GM12878 (cell line): ENCODE results near the gene CAMK2G. TPM values are rescaled to one million over a fixed set of nuclear protein-coding genes. Genes with fewer than 3 reads are reported as not detected.

Experiments
- ATAC-seq: fragments of 200-7000 bp; cut with Tn5 transposase; 3 replicates; pipeline ENCODE4 v1.9.1; 2020; ENCODE audit warnings: mild to moderate bottlenecking, moderate library complexity
- BruUV-seq: library from RNA; stranded (reverse); fragments of 400-500 nt; replicated peaks from 2 replicates; lab custom pipeline; 2021; lab: Mats Ljungman, UMichigan
- CTCF ChIA-PET: fragments of 300-600 bp; sonication (Branson Sonifier 250); formaldehyde crosslinking; extraction: SDS; loops from one replicate; lab custom pipeline; 2021; ENCODE audit warnings: inconsistent platforms; lab: Yijun Ruan, JAX
- POLR2A ChIA-PET: fragments of 350-600 bp; formaldehyde crosslinking; extraction: SDS; loops from one replicate; lab custom pipeline; 2021; ENCODE audit warnings: inconsistent platforms; lab: Charles Lee
- RAD21 ChIA-PET: fragments of 300-600 bp; sonication (Branson Sonifier 250); formaldehyde crosslinking; loops from one replicate; lab custom pipeline; 2023; ENCODE audit warnings: antibody characterized with exemption; ENCODE audit not compliant: unreplicated experiment; lab: Charles Lee
- SMC1A ChIA-PET: fragments of 300-600 bp; sonication (Branson Sonifier 250); formaldehyde crosslinking; loops from one replicate; lab custom pipeline; 2023; ENCODE audit not compliant: unreplicated experiment, uncharacterized antibody; lab: Charles Lee
- DNase-seq: peaks from one replicate; pipeline ENCODE4 v3.0.0-alpha.2; 2011; ENCODE audit warnings: low read depth, low spot score
- FAIRE-seq: peaks from 3 replicates; lab custom pipeline; 2011; peaks lifted over from hg19 to GRCh38; lab: Jason Lieb, UNC
- H2AFZ ChIP-seq: 2 replicates; pipeline ENCODE4 v1.6.0; 2011; ENCODE audit warnings: low read depth, low read length, control low read depth; ENCODE audit not compliant: control insufficient read depth
- H3K27ac ChIP-seq: 2 replicates; pipeline ENCODE4 v1.5.1; 2011; ENCODE audit warnings: control low read depth; ENCODE audit not compliant: control insufficient read depth, insufficient read depth
- H3K27me3 ChIP-seq, 2 experiments: replicated peaks in 1 of 2; 2 replicates each; pipeline versions ENCODE4 v1.6.0 to v1.6.1; 2011; ENCODE audit warnings: low read length in 1 of 2; ENCODE audit not compliant: control insufficient read depth in 2 of 2, insufficient read depth in 2 of 2
- H3K36me3 ChIP-seq, 2 experiments: 2 replicates each; pipeline ENCODE4 v1.5.1; 2011; ENCODE audit warnings: low read length in 1 of 2; ENCODE audit not compliant: control insufficient read depth in 2 of 2, insufficient read depth in 2 of 2
- H3K4me1 ChIP-seq: 2 replicates; pipeline ENCODE4 v1.6.1; 2011; ENCODE audit warnings: mild to moderate bottlenecking, low read length, moderate library complexity, mixed read lengths; ENCODE audit not compliant: control insufficient read depth, insufficient read depth
- H3K4me2 ChIP-seq: 2 replicates; pipeline ENCODE4 v1.6.0; 2011; ENCODE audit warnings: control low read depth; ENCODE audit not compliant: control insufficient read depth, insufficient read depth
- H3K4me3 ChIP-seq: fragments of 200-600 bp; sonication (generic); 2 replicates; pipeline ENCODE4 v1.5.1; 2016
- H3K79me2 ChIP-seq: 2 replicates; pipeline ENCODE4 v1.6.0; 2011; ENCODE audit warnings: low read length; ENCODE audit not compliant: control insufficient read depth, insufficient read depth
- H3K9ac ChIP-seq: 2 replicates; pipeline ENCODE4 v1.8.0; 2011; ENCODE audit warnings: low read length, control low read depth, mixed read lengths; ENCODE audit not compliant: control insufficient read depth, insufficient read depth
- H3K9me3 ChIP-seq: replicated peaks from 3 replicates; pipeline ENCODE4 v1.5.1; 2011; ENCODE audit warnings: mild to moderate bottlenecking, low read length; ENCODE audit not compliant: control insufficient read depth, insufficient read depth
- H4K20me1 ChIP-seq: 2 replicates; pipeline ENCODE4 v1.6.0; 2011; ENCODE audit not compliant: control insufficient read depth, insufficient read depth
- CEBPB ChIP-seq, 2 experiments: fragments of 150-350 bp in 1 of 2; IDR thresholded peaks; 2 replicates each; pipeline ENCODE4 v1.6.1; 2012 to 2014; ENCODE audit warnings: low read depth in 2 of 2, low read length in 2 of 2, borderline replicate concordance in 1 of 2, inconsistent platforms in 1 of 2
- SMARCA5 ChIP-seq: fragments of 450-650 bp; IDR thresholded peaks from 2 replicates; pipeline ENCODE4 v1.6.1; 2017; ENCODE audit warnings: mild to moderate bottlenecking
- ZBTB11 ChIP-seq: fragments of 450-650 bp; formaldehyde crosslinking; IDR thresholded peaks from 2 replicates; pipeline ENCODE4 v1.5.0; 2022; ENCODE audit warnings: mild to moderate bottlenecking, missing genetic modification characterization
- WGBS: methylation state at CpG from one replicate; pipeline ENCODE4 v1.1.6; 2016; ENCODE audit warnings: low lambda C conversion rate; ENCODE audit not compliant: insufficient replicate concordance, insufficient coverage; ENCODE audit errors: missing lambda C conversion rate; 5-methylcytosine and 5-hydroxymethylcytosine counted together
- in situ Hi-C: fragments of 300-500 bp; cut with MboI; formaldehyde crosslinking; loops from 9 replicates; pipeline ENCODE4 v1.14.3; 2018; ENCODE audit warnings: mixed read lengths
- intact Hi-C: fragments of 100-400 bp; cut with micrococcal nuclease; formaldehyde crosslinking; loops from one replicate; pipeline ENCODE4 v1.14.2; 2022; ENCODE audit not compliant: unreplicated experiment
- polyA plus RNA-seq, 11 experiments: library from polyadenylated mRNA; depleted of rRNA in 4 of 11; unstranded in 6 of 11; stranded (reverse) in 5 of 11; fragments of >200 nt; fragmentation: Nextera tagmentation in 4 of 11; fragmentation: Illumina TruSeq in 1 of 11; extraction: Ambion mirVana in 4 of 11; extraction: Trizol in 1 of 11; gene quantifications; 1 replicate in 1 of 11; 2 replicates in 10 of 11; pipeline versions ENCODE4 v1.2.1 to v1.2.3, GENCODE V29; 2011 to 2016; ENCODE audit warnings: inconsistent platforms in 2 of 11, missing spikeins in 2 of 11, low read depth in 1 of 11
- total RNA-seq, 4 experiments: library from RNA; depleted of rRNA in 3 of 4; stranded (reverse); fragments of >200 nt in 3 of 4; fragmentation: Illumina TruSeq in 1 of 4; extraction: Trizol in 1 of 4; gene quantifications; 2 replicates each; pipeline versions ENCODE4 v1.2.1 to v1.2.3, GENCODE V29; 2013 to 2021

CAMK2G gene
- total and polyA plus RNA-seq, 10 of the 15 experiments (the other 5 are each of a cell fraction or from before 2014, with no cell fraction given), result 5.5 to 24.3 (median 16.9) TPM

- no peak for TF ChIP-seq ZBTB11 (CRISPR knock-in tag)
- no peak for TF ChIP-seq SMARCA5
Observed at GRCh38 chr10:73808021-73808815, 66.1 kb downstream of the CAMK2G start (continued).

GRCh38 chr10:73807471-73807870, 66.9 kb downstream of the CAMK2G start:
- SMC1A ChIA-PET, result interaction anchor here (0.7 to 1.2 kb wide), 2 partner anchors 24 to 25 kb away, joined by 3 to 5 read pairs; partner anchors contain the start of gene CHCHD1
- 96% methylated on average over 14 of the region's 14 CpGs for WGBS
- Histone ChIP-seq H3K27me3 (no peaks in the 10 kb centered on the region), H3K27ac (no peak overlapping the region), H3K9me3 (no peaks in the 10 kb centered on the region), H3K4me1 (peaks cover 32% of the 10 kb centered on the region), H2AFZ (no peak overlapping the region), H3K36me3 (peaks cover 19 to 26% of the 10 kb centered on the region in 2 experiments; a peak in 3 of 4 replicates), H4K20me1 (no peaks in the 10 kb centered on the region), H3K79me2 (peaks cover 33% of the 10 kb centered on the region), H3K4me2 (no peak overlapping the region), H3K4me3 (no peak overlapping the region), H3K9ac (no peak overlapping the region)
- RAD21 ChIA-PET, result no interaction called here
- DNase-seq (no peak), ATAC-seq (no peak), FAIRE-seq (no peak)
- no TSS peak for BruUV-seq
- intact Hi-C loops, result no loop called here
- TF ChIP-seq CEBPB (IDR thresholded peaks at IDR 0.05; ENCODE audit: borderline replicate concordance in 1 of 2, low read depth in 2 of 2, low read length in 2 of 2), result no peak
- CTCF ChIA-PET, result interaction anchor here (2.3 kb wide), 1 partner anchor 29 kb away, joined by 6 read pairs; no protein-coding TSS in a partner anchor
- in situ Hi-C loops, result no loop called here
- POLR2A ChIA-PET, result no interaction called here
